GM12865 (cell line): ENCODE results near the gene PSMA1.
"Not testable (repeated sequence)": the region's sequence is repeated elsewhere in the genome, so short reads cannot be mapped to it uniquely, and the experiment has no call there.

ENCODE experiments used
- DNase-seq: peaks from one replicate; pipeline ENCODE4 v3.0.0; 2010; ENCODE audit warnings: low read depth
- H3K4me3 ChIP-seq: 2 replicates; pipeline ENCODE4 v1.5.1; 2011; ENCODE audit warnings: mild to moderate bottlenecking, low read depth, low read length, control low read depth
- TF ChIP-seq, protein P1 (sequence below): IDR thresholded peaks from 2 replicates; pipeline ENCODE4 v1.5.1; 2011; ENCODE audit warnings: low read length, control low read depth, low read depth, inconsistent platforms; ENCODE audit not compliant: insufficient read depth; ENCODE audit errors: missing control alignments

PSMA1 gene

DNA sequence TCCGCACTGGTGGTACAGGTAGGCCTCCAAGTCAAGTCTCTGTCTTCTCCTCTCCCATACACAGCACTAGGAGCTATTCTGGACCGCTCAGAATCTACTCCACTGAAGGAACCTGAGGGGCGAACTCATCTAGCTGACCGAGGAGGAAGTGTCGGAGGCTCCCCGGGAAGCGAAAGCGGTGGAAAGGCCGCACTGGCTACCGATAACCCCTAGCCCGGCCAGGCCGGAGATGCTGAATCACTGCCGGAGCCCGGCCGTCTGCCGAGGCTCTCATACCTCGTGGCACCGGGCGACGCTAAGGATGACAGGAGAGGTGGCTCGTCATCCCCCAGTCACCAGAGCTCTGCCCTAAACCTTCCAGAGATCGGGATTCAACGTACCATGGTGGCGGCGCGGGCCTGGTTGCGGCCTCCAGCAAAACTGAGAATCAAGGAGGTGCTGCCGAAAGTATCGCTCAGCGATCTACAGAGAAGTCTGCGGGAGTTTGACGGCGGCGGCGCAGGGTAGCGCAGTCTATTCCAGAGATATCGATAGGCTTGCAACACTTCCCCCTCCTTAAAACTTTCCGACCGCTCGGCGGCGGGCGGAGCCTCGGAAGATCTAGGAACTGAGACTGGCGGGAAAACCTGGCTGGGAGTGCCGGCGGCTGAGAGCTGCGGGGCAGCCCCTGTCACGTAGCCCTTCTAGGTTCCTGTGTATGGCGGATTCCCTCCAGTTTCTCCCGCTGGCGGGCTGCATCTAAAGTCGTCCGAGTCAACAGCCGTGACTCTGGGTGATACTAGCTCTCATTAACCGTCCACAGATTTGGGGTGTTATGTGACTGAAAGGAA lies at the start of gene PSMA1:
Gene PSMA1, minus strand, starts transcription at position 470 of the 830 bp plus-strand sequence. Its CDS starts 87 bp downstream, at position 383.
- TF ChIP-seq, protein P1, sequence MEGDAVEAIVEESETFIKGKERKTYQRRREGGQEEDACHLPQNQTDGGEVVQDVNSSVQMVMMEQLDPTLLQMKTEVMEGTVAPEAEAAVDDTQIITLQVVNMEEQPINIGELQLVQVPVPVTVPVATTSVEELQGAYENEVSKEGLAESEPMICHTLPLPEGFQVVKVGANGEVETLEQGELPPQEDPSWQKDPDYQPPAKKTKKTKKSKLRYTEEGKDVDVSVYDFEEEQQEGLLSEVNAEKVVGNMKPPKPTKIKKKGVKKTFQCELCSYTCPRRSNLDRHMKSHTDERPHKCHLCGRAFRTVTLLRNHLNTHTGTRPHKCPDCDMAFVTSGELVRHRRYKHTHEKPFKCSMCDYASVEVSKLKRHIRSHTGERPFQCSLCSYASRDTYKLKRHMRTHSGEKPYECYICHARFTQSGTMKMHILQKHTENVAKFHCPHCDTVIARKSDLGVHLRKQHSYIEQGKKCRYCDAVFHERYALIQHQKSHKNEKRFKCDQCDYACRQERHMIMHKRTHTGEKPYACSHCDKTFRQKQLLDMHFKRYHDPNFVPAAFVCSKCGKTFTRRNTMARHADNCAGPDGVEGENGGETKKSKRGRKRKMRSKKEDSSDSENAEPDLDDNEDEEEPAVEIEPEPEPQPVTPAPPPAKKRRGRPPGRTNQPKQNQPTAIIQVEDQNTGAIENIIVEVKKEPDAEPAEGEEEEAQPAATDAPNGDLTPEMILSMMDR: no peak
- H3K4me3 ChIP-seq: peak within 1 kb of the TSS; percentile 94
- peak; percentile 96 for DNase-seq

DNA sequence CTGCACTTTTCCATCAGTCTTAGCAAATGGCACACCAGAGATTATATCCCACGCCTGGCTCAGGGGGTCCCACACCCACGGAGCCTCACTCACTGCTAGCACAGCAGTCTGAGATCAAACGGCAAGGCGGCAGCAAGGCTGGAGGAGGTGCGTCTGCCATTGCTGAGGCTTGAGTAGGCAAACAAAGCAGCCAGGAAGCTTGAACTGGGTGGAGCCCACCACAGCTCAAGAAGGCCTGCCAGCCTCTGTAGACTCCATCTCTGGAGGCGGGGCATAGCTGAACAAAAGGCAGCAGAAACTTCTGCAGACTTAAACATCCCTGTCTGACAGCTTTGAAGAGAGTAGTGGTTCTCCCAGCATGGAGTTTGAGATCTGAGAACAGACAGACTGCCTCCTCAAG lies 49.3 kb upstream of the PSMA1 start:
- not testable (repeated sequence) for H3K4me3 ChIP-seq, DNase-seq

DNA sequence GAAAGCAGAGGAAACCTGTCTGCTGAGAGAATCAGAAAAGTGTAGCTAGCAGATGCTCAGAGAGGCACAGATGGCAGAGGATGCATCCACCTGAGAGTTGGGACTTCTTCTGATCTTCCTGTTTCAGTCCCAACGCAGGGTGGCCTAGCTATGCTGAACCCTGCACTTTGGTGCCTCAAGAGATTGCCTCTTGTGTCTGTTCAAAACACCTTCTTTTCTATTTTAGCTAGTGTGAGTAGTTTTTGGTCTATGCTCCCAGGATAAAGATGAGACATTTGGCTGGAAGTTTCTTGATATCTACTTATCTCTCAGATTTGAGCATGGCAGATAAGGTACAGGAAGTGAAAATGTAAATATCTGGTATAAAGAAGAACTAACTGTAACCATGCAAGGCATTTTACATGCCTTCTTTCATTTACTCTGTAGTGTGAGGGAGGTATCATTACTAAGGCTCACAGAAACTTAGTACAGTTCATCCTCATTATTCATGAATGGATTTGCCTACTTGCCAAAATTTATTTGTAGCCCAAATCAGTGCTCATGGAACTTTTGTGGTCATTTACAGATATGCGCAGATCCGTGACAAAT lies 47.0 kb upstream of the PSMA1 start:
- no peak overlapping the region for H3K4me3 ChIP-seq
- no peak for DNase-seq
- TF ChIP-seq, protein P1: no peak

DNA sequence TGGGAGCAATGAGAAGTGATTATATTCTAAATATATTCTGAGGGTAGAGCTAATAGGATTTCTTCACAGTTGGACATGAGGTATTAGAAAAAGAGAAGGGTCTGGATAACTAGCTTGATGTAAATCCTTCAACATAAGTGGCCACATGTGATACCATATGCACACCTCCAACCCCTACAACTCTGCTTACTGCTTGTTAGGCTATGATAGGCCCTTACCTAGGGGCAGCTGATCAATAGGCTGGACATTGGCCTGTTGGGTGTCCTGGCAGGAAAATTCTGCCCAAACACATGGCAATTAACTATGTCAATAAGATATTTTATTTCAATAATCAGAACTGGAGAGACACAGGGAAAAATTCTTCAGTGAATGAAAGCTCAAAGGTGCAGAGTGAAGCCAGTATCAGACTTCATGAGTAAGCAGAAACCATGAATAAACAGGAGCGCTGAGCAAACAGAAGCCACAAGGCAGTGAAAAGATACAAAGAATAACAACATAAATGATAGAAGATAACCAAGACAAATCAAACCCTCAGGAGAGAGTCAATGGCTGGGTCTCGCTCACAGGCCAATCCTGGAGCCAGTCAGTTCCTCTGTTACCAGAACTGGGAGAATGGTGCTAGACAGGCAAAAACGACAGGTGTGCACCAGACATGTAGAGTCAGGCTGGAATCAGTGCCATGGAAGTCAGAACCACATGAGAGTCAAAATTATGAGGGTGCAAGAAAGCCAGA lies 46.3 kb upstream of the PSMA1 start:
- TF ChIP-seq, protein P1: no peak
- no peak for DNase-seq
- H3K4me3 ChIP-seq: no peak overlapping the region

DNA sequence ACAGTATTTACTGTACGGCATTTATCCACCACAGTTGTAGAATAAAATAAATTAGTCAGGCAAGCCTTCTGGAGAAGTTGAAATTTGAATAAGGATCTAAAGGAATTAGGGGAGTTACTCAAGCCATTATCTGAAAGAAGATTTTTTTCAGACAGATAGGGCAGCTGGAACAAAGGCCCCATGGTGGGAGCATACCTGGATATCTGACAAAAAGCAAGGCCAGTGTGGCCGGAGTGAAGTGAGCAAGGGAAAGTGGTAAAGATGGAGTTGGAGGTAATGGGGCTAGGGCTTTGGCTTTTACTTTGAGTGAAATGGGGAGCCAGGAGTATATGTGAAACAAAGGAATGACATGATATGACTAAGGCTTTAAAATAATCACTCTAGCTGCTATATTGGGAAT lies 45.7 kb upstream of the PSMA1 start:
- no peak for DNase-seq
- no peak overlapping the region for H3K4me3 ChIP-seq
- TF ChIP-seq, protein P1: no peak

DNA sequence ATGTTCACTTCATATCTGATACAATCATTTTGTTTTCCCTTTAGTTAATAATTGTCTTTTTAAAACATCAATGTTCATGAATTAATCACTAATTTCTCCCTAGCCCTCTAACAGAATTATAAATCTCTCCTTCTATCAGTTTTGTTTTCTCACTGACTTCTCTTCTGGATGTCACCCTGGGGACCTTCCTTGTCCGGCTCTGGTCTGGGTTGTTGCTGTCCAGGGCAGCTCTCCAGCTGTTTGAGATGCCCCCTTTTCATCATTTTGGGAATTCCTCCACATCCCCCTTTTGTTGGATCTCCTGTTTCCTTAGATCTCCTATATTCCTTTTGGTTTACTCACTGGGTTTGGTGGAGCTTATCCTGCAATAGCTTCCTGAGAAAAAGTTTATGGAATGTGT lies 35.6 kb upstream of the PSMA1 start:
- H3K4me3 ChIP-seq: no peak overlapping the region
- no peak for DNase-seq
- TF ChIP-seq, protein P1: no peak

DNA sequence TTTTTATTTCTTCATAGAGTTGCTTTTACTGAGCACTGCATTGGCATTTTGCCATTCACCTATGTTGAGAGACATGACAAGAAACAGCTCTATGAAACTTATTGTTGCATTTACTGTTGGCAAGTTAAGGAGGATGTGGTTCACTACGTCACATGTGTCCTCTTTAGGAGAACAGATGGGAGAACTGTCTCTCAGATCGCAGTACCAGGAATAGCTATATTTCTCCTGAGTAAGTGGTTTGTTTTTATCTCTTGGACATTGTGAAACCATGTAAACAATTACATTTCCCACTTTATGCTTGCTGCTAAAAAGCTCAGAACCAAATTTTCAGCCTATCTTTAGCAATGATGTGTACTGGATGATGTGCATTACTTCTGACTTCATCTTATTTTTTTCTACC lies 34.8 kb upstream of the PSMA1 start:
- TF ChIP-seq, protein P1: no peak
- H3K4me3 ChIP-seq: no peak overlapping the region
- peak; percentile 25 for DNase-seq
